GM23338 (cell line): ENCODE data around the gene ANO1. TPM values are rescaled to one million over a fixed set of nuclear protein-coding genes. Genes with fewer than 3 reads are reported as not detected.

Experiments used
- ATAC-seq: fragments of 200-7000 bp; cut with Tn5 transposase; 3 replicates; pipeline ENCODE4 v1.9.1; 2020
- DNase-seq: peaks from one replicate; pipeline ENCODE4 v3.0.0-alpha.2; 2015; ENCODE audit warnings: low spot score
- H2AFZ ChIP-seq: fragments of 200-600 bp; sonication (generic); 2 replicates; pipeline ENCODE4 v1.8.0; 2016; ENCODE audit warnings: antibody characterized with exemption, mild to moderate bottlenecking, moderate library complexity
- H3F3A ChIP-seq: fragments of 200-600 bp; sonication (generic); replicated peaks from 2 replicates; pipeline ENCODE4 v1.8.0; 2017; ENCODE audit warnings: antibody characterized with exemption, mixed run types, low read depth
- H3K27ac ChIP-seq: fragments of 200-600 bp; sonication (generic); 2 replicates; pipeline ENCODE4 v1.6.1; 2016; ENCODE audit warnings: low read depth
- H3K27me3 ChIP-seq: fragments of 200-600 bp; sonication (generic); 2 replicates; pipeline ENCODE4 v1.8.0; 2016; ENCODE audit warnings: mild to moderate bottlenecking, mixed run types, moderate library complexity; ENCODE audit not compliant: insufficient read depth
- H3K36me3 ChIP-seq: fragments of 200-600 bp; sonication (generic); 2 replicates; pipeline ENCODE4 v1.8.0; 2016; ENCODE audit warnings: mild to moderate bottlenecking; ENCODE audit not compliant: insufficient read depth
- H3K4me1 ChIP-seq: fragments of 200-600 bp; sonication (generic); 2 replicates; pipeline ENCODE4 v1.8.0; 2016; ENCODE audit warnings: mild to moderate bottlenecking, moderate library complexity; ENCODE audit not compliant: insufficient read depth
- H3K4me2 ChIP-seq: fragments of 200-600 bp; sonication (generic); 2 replicates; pipeline ENCODE4 v1.7.1; 2017; ENCODE audit warnings: mixed run types
- H3K4me3 ChIP-seq: fragments of 200-600 bp; sonication (generic); 2 replicates; pipeline ENCODE4 v1.6.1; 2016; ENCODE audit warnings: mixed run types
- H3K79me2 ChIP-seq: fragments of 200-600 bp; sonication (generic); replicated peaks from 2 replicates; pipeline ENCODE4 v1.8.0; 2017; ENCODE audit warnings: mild to moderate bottlenecking; ENCODE audit not compliant: insufficient read depth
- H3K9me2 ChIP-seq: fragments of 200-600 bp; sonication (generic); 2 replicates; pipeline ENCODE4 v1.8.0; 2017; ENCODE audit not compliant: insufficient read depth
- H4K20me1 ChIP-seq: fragments of 200-600 bp; sonication (generic); replicated peaks from 2 replicates; pipeline ENCODE4 v1.8.0; 2017; ENCODE audit warnings: mild to moderate bottlenecking; ENCODE audit not compliant: insufficient read depth
- H3K27ac Mint-ChIP-seq: 2 replicates; pipeline ENCODE4 v1.8.0; 2020; ENCODE audit warnings: inconsistent platforms, mild to moderate bottlenecking, moderate library complexity, mixed read lengths
- H3K27me3 Mint-ChIP-seq: 3 replicates; pipeline ENCODE4 v1.8.0; 2022; ENCODE audit warnings: low read depth, mild to moderate bottlenecking, moderate library complexity, mixed read lengths, inconsistent platforms; ENCODE audit not compliant: insufficient read depth, poor library complexity
- H3K36me3 Mint-ChIP-seq: 3 replicates; pipeline ENCODE4 v1.8.0; 2021; ENCODE audit warnings: low read depth, mild to moderate bottlenecking, inconsistent platforms, moderate library complexity, mixed read lengths
- H3K4me1 Mint-ChIP-seq: 3 replicates; pipeline ENCODE4 v1.8.0; 2020; ENCODE audit warnings: mild to moderate bottlenecking, inconsistent platforms, mixed read lengths
- H3K4me3 Mint-ChIP-seq: 3 replicates; pipeline ENCODE4 v1.8.0; 2021; ENCODE audit warnings: moderate library complexity, mild to moderate bottlenecking, inconsistent platforms, mixed read lengths
- H3K9me3 Mint-ChIP-seq: 3 replicates; pipeline ENCODE4 v1.8.0; 2020; ENCODE audit warnings: moderate library complexity, mild to moderate bottlenecking, inconsistent platforms, mixed read lengths
- CREB1 ChIP-seq: fragments of 250-450 bp; sonication (Bioruptor Pico); IDR thresholded peaks from 2 replicates; pipeline ENCODE4 v1.5.0; 2020; ENCODE audit warnings: low read depth, mild to moderate bottlenecking, moderate library complexity
- EZH2 ChIP-seq: fragments of 200-600 bp; sonication (generic); IDR thresholded peaks from one replicate; pipeline ENCODE4 v1.8.0; 2017; ENCODE audit warnings: antibody characterized with exemption, mild to moderate bottlenecking, low read depth; ENCODE audit not compliant: unreplicated experiment
- EZH2phosphoT487 ChIP-seq: fragments of 200-600 bp; sonication (generic); IDR thresholded peaks from one replicate; pipeline ENCODE4 v1.8.1; 2018; ENCODE audit warnings: antibody characterized with exemption; ENCODE audit not compliant: unreplicated experiment
- JUNB ChIP-seq: IDR thresholded peaks from one replicate; pipeline ENCODE4 v1.6.1; 2016; ENCODE audit warnings: antibody characterized with exemption; ENCODE audit not compliant: unreplicated experiment
- POLR2AphosphoS5 ChIP-seq: IDR thresholded peaks from 2 replicates; pipeline ENCODE4 v1.6.1; 2016; ENCODE audit warnings: antibody characterized with exemption, low read depth
- STAT1 ChIP-seq: IDR thresholded peaks from one replicate; pipeline ENCODE4 v1.6.1; 2016; ENCODE audit warnings: antibody characterized with exemption; ENCODE audit not compliant: unreplicated experiment
- ZNF331 ChIP-seq: fragments of 250-450 bp; sonication (Bioruptor Pico); IDR thresholded peaks from 2 replicates; pipeline ENCODE4 v1.5.0; 2020; ENCODE audit warnings: low read depth, mild to moderate bottlenecking, moderate library complexity
- polyA plus RNA-seq: library from polyadenylated mRNA; unstranded; fragments of >200 nt; fragmentation: Nextera tagmentation; extraction: Ambion mirVana; gene quantifications from 2 replicates; pipeline ENCODE4 v1.2.1, GENCODE V29; 2016
- total RNA-seq: library from RNA; depleted of rRNA; stranded (reverse); fragments of >200 nt; shearing (Covaris generic); gene quantifications from 2 replicates; pipeline ENCODE4 v1.2.3, GENCODE V29; 2014
- TF ChIP-seq, protein P1 (sequence below): IDR thresholded peaks from one replicate; pipeline ENCODE4 v1.6.1; 2018; ENCODE audit warnings: antibody characterized with exemption; ENCODE audit not compliant: unreplicated experiment
- TF ChIP-seq, protein P2 (sequence below): IDR thresholded peaks from 2 replicates; pipeline ENCODE4 v1.6.1; 2016; ENCODE audit warnings: antibody characterized with exemption
- TF ChIP-seq, protein P3 (sequence below), 2 experiments: fragments of 200-600 bp in 1 of 2; sonication (generic) in 1 of 2; conservative IDR thresholded peaks; 2 replicates each; pipeline versions ENCODE4 v1.5.1 to v1.6.1; 2016 to 2017; ENCODE audit warnings: antibody characterized with exemption in 2 of 2, low read depth in 2 of 2, mild to moderate bottlenecking in 2 of 2, moderate library complexity in 1 of 2

ANO1 gene
- total and polyA plus RNA-seq, 2 experiments from 2014 or later = 1.4 to 3.4 TPM

DNA sequence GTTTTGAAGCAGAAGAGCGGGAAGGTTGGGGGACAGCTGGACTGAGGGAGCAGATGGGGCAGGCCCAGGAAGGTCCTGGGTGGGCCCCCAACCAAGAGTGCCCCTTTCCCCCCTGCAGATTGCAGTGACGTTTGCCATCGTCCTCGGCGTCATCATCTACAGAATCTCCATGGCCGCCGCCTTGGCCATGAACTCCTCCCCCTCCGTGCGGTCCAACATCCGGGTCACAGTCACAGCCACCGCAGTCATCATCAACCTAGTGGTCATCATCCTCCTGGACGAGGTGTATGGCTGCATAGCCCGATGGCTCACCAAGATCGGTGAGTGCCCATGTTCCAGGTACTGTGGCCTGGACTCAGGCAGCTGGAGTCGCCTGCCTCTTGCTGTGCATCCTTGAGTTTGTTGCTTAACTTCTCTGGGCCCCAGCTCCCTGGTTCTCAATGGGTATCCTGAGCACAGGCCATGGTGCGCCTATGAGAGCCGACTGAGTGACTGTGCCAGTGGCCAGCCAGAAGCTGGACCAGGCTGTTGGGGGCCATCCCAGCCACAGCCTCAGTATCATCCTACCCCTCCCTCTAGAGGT lies 83.0 kb downstream of the ANO1 start (continued):
- TF ChIP-seq, protein P1, sequence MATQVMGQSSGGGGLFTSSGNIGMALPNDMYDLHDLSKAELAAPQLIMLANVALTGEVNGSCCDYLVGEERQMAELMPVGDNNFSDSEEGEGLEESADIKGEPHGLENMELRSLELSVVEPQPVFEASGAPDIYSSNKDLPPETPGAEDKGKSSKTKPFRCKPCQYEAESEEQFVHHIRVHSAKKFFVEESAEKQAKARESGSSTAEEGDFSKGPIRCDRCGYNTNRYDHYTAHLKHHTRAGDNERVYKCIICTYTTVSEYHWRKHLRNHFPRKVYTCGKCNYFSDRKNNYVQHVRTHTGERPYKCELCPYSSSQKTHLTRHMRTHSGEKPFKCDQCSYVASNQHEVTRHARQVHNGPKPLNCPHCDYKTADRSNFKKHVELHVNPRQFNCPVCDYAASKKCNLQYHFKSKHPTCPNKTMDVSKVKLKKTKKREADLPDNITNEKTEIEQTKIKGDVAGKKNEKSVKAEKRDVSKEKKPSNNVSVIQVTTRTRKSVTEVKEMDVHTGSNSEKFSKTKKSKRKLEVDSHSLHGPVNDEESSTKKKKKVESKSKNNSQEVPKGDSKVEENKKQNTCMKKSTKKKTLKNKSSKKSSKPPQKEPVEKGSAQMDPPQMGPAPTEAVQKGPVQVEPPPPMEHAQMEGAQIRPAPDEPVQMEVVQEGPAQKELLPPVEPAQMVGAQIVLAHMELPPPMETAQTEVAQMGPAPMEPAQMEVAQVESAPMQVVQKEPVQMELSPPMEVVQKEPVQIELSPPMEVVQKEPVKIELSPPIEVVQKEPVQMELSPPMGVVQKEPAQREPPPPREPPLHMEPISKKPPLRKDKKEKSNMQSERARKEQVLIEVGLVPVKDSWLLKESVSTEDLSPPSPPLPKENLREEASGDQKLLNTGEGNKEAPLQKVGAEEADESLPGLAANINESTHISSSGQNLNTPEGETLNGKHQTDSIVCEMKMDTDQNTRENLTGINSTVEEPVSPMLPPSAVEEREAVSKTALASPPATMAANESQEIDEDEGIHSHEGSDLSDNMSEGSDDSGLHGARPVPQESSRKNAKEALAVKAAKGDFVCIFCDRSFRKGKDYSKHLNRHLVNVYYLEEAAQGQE = no peak
- no peak for TF ChIP-seq EZH2phosphoT487
- TF ChIP-seq POLR2AphosphoS5 = no peak
- TF ChIP-seq STAT1 = no peak
- TF ChIP-seq JUNB = no peak

DNA sequence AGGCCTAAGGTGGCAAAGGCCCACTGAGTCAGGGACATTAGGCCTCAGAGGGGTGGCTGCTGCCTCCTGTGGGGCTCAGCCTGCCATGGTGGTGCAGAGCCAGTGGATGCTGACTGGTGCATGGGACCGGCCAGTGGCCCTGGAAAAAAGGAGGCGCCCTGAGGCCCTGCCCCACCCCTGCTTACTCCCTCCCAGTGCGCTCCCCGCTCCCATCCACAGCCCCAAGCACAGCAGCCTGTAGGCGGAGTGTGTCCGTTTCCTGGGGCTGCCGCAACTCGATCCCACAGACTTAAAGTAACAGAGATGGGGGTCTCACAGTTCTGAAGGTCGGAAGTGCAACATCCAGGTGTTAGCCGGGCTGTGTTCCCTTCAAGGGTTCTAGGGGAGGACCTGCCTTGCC lies 86.6 kb downstream of the ANO1 start:
- Histone ChIP-seq H3F3A (no peaks in the 10 kb centered on the region), H3K36me3 (no peaks in the 10 kb centered on the region), H2AFZ (peak overlapping the region; percentile 66; the same call in 1 of the 2 replicates), H3K27me3 (no peaks in the 10 kb centered on the region), H4K20me1 (no peaks in the 10 kb centered on the region), H3K4me3 (no peak overlapping the region), H3K9me2 (no peaks in the 10 kb centered on the region), H3K27ac (no peak overlapping the region), H3K4me2 (no peak overlapping the region), H3K79me2 (no peaks in the 10 kb centered on the region), H3K4me1 (no peaks in the 10 kb centered on the region)
- H3K4me3 Mint-ChIP-seq = no peak overlapping the region
- ATAC-seq (peak; percentile 70), DNase-seq (peak; percentile 32)
- H3K36me3 Mint-ChIP-seq = no peaks in the 10 kb centered on the region
- H3K27me3 Mint-ChIP-seq = peaks cover 9% of the 10 kb centered on the region
- no peaks in the 10 kb centered on the region for H3K9me3 Mint-ChIP-seq
- H3K27ac Mint-ChIP-seq = no peak overlapping the region
- no peaks in the 10 kb centered on the region; the same call in 2 of the 3 replicates for H3K4me1 Mint-ChIP-seq
- no peak for TF ChIP-seq STAT1
- TF ChIP-seq EZH2 = no peak
- TF ChIP-seq POLR2AphosphoS5 = no peak
- no peak for TF ChIP-seq CREB1
- TF ChIP-seq, protein P2, sequence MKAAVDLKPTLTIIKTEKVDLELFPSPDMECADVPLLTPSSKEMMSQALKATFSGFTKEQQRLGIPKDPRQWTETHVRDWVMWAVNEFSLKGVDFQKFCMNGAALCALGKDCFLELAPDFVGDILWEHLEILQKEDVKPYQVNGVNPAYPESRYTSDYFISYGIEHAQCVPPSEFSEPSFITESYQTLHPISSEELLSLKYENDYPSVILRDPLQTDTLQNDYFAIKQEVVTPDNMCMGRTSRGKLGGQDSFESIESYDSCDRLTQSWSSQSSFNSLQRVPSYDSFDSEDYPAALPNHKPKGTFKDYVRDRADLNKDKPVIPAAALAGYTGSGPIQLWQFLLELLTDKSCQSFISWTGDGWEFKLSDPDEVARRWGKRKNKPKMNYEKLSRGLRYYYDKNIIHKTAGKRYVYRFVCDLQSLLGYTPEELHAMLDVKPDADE = no peak
- TF ChIP-seq, protein P3, sequence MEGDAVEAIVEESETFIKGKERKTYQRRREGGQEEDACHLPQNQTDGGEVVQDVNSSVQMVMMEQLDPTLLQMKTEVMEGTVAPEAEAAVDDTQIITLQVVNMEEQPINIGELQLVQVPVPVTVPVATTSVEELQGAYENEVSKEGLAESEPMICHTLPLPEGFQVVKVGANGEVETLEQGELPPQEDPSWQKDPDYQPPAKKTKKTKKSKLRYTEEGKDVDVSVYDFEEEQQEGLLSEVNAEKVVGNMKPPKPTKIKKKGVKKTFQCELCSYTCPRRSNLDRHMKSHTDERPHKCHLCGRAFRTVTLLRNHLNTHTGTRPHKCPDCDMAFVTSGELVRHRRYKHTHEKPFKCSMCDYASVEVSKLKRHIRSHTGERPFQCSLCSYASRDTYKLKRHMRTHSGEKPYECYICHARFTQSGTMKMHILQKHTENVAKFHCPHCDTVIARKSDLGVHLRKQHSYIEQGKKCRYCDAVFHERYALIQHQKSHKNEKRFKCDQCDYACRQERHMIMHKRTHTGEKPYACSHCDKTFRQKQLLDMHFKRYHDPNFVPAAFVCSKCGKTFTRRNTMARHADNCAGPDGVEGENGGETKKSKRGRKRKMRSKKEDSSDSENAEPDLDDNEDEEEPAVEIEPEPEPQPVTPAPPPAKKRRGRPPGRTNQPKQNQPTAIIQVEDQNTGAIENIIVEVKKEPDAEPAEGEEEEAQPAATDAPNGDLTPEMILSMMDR (conservative IDR thresholded peaks at IDR 0.05; ENCODE audit: low read depth in 2 of 2) = no peak
- TF ChIP-seq ZNF331 = no peak
- no peak for TF ChIP-seq EZH2phosphoT487
- TF ChIP-seq, protein P1 = no peak
